Esophagus squamous epithelium (tissue), 5 donors: ENCODE data around the gene GMFB. TPM values are rescaled to one million over a fixed set of nuclear protein-coding genes. Genes with fewer than 3 reads are reported as not detected.
A peak's percentile ranks its signal among the peaks of the same experiment; 100 is the strongest.

ENCODE experiments used
- DNase-seq: peaks from one replicate; lab custom pipeline; 2025; lab: John Stamatoyannopoulos, UW
- H3K27ac ChIP-seq, 4 donors: fragments of 200-600 bp; sonication (generic); one replicate each; pipeline ENCODE4 v1.5.1; 2016 to 2019; ENCODE audit warnings: mild to moderate bottlenecking in 1 of 4
- H3K27me3 ChIP-seq, 4 donors: fragments of 200-600 bp; sonication (generic); 1 replicate in 3 of 4; 2 replicates in 1 of 4; pipeline versions ENCODE4 v1.5.1 to v1.6.0; 2017 to 2021; ENCODE audit warnings: antibody characterized with exemption in 1 of 4
- H3K36me3 ChIP-seq, 3 donors: fragments of 200-600 bp; sonication (generic); one replicate each; pipeline ENCODE4 v1.5.1; 2016 to 2019
- H3K4me1 ChIP-seq, 3 donors: fragments of 200-600 bp; sonication (generic); one replicate each; pipeline ENCODE4 v1.5.1; 2017 to 2019
- H3K4me3 ChIP-seq, 4 donors: fragments of 200-600 bp; sonication (generic); 1 replicate in 3 of 4; 2 replicates in 1 of 4; pipeline ENCODE4 v1.5.1; 2016 to 2019; ENCODE audit warnings: mild to moderate bottlenecking in 2 of 4, moderate library complexity in 1 of 4
- H3K9me3 ChIP-seq, 3 donors: fragments of 200-600 bp; sonication (generic); one replicate each; pipeline ENCODE4 v1.5.1; 2016 to 2019
- POLR2A ChIP-seq, 4 donors: fragments of 450-650 bp; IDR thresholded peaks; one replicate each; pipeline ENCODE4 v1.6.1; 2017; ENCODE audit warnings: antibody characterized with exemption in 4 of 4, mild to moderate bottlenecking in 4 of 4, moderate library complexity in 3 of 4
- WGBS, 2 donors: methylation state at CpG; one replicate each; pipeline ENCODE4 v1.1.5; 2018; 5-methylcytosine and 5-hydroxymethylcytosine counted together
- intact Hi-C: fragments of 100-400 bp; cut with DNase I; formaldehyde crosslinking; loops from one replicate; pipeline ENCODE4 v1.15.0; 2022
- total RNA-seq, 4 donors: library from RNA; depleted of rRNA; stranded (reverse); fragments of >200 nt; gene quantifications; one replicate each; pipeline ENCODE4 v1.1.0, GENCODE V29; 2016
- TF ChIP-seq, protein P1 (sequence below), 6 experiments: fragments of 450-650 bp in 4 of 6; fragments of 200-600 bp in 2 of 6; sonication (generic) in 2 of 6; IDR thresholded peaks; one replicate each; pipeline ENCODE4 v1.5.1; 2016 to 2019; ENCODE audit warnings: antibody characterized with exemption in 6 of 6, mild to moderate bottlenecking in 4 of 6, moderate library complexity in 4 of 6
- donor health status: DM: yes; HTN: yes; CAD: no.

GMFB gene
- total RNA-seq, 4 donors from 2014 or later: 10.2 to 69.8 (median 36.2) TPM

DNA sequence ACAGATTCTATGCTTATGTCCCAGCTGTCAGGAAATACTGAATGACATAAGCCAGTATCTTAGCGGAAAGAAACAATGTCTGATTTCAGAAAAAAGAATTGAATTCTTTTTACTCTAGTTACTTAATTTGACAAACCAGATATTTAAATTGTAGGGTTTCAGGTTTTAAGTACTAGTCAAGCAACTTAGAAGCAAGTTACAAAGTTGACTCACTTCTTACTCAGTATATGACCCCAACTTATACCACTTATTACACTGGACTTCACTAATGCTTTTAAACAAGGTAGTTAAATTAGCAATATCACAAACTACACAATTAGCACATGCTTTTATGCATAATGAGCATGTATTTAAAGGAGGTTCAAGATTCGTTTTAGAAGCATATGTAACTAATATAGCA is 7.1 kb downstream of the GMFB start:
- no peak for TF ChIP-seq POLR2A (IDR thresholded peaks at IDR 0.05)
- peaks cover 0 to 37% (median 0%) of the 10 kb centered on the region in 3 donors for H3K36me3 ChIP-seq
- 78 to 89% methylated on average over 2 of the region's 2 CpGs for WGBS, 2 donors
- H3K9me3 ChIP-seq: no peaks in the 10 kb centered on the region
- DNase-seq: no peak
- H3K4me1 ChIP-seq: peaks cover 0 to 55% (median 1%) of the 10 kb centered on the region in 3 donors
- no peaks in the 10 kb centered on the region for H3K27me3 ChIP-seq
- H3K27ac ChIP-seq: peak overlapping the region in 3 of 4 donors; percentile 50 to 71 (median 65)
- no peak overlapping the region for H3K4me3 ChIP-seq
- intact Hi-C loops: no loop called here

DNA sequence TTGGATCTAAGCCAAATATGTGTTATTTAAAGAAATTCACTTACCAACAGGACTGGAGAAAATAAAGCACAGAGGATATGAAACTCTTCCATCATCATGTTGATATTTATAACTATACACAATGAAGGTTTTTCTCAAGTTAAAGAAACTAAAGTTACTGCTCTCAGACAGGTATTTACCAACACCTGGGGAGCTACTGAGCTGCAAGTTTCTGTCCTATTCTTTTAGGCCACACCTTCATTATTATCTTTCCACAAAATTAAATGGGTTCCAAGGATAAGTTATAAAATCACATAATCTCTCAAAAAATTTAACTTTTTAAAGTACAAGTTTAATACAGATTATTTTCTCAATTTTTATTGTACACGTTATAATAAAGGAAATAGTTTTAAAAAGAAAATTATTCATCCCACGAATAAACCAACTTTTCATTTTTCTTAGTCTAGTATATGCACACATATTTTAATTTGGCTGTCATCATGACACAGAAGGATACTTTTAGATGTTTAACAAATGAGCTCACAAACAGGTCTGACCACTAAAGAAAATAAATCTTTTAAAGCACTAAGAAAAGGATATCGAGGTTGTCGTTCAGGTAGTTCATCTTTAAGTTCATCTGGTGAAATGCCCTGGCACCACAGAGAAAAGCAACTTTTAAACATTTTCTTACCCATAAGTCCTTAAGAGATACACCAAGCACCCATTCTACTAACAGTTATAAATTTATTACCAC is 7.8 kb downstream of the GMFB start:
- 45 to 70% methylated on average over 4 of the region's 4 CpGs for WGBS, 2 donors

DNA sequence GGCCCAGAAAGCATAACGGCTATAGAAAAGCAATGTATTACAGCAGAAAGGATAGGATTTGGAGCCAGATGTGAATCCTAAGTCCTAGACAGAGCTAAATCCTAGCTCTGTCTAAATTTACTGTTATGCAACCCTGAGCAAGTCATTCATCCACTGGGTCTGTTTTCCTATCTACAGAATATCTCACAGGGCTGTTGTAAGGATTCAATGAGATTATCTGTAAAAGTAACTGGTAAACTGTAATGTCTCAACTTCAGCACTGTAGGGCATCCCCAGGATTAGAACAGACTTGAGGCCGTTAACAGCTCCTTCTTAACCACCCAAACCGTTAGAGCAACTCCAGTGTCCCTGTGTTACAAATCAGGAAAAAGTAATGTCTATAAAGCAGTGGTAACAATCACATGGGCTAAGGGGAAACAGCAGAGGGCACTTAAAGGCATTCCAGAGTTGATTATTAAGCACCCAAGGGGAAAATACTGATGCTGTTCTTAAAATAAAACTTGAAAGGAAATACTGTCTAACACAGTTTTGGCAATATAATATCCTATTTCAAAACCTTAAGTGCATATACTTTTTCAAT is 10.1 kb downstream of the GMFB start:
- intact Hi-C loops: no loop called here
- Histone ChIP-seq H3K9me3 (no peaks in the 10 kb centered on the region), H3K4me1 (peaks cover 0 to 32% (median 0%) of the 10 kb centered on the region in 3 donors), H3K27ac (no peak overlapping the region), H3K36me3 (peaks cover 0 to 40% (median 0%) of the 10 kb centered on the region in 3 donors), H3K4me3 (no peak overlapping the region), H3K27me3 (no peaks in the 10 kb centered on the region)
- no peak for TF ChIP-seq POLR2A (IDR thresholded peaks at IDR 0.05)
- TF ChIP-seq, protein P1, sequence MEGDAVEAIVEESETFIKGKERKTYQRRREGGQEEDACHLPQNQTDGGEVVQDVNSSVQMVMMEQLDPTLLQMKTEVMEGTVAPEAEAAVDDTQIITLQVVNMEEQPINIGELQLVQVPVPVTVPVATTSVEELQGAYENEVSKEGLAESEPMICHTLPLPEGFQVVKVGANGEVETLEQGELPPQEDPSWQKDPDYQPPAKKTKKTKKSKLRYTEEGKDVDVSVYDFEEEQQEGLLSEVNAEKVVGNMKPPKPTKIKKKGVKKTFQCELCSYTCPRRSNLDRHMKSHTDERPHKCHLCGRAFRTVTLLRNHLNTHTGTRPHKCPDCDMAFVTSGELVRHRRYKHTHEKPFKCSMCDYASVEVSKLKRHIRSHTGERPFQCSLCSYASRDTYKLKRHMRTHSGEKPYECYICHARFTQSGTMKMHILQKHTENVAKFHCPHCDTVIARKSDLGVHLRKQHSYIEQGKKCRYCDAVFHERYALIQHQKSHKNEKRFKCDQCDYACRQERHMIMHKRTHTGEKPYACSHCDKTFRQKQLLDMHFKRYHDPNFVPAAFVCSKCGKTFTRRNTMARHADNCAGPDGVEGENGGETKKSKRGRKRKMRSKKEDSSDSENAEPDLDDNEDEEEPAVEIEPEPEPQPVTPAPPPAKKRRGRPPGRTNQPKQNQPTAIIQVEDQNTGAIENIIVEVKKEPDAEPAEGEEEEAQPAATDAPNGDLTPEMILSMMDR (IDR thresholded peaks at IDR 0.05): no peak
- no peak for DNase-seq
- WGBS, 2 donors: 63 to 70% methylated on average over 3 of the region's 3 CpGs

More for the DNA sequence above, 7.8 kb downstream of the GMFB start:
- Histone ChIP-seq H3K4me3 (no peak overlapping the region), H3K27ac (peak overlapping the region in 3 of 4 donors; percentile 50 to 71 (median 65)), H3K27me3 (no peaks in the 10 kb centered on the region), H3K4me1 (peaks cover 0 to 48% (median 0%) of the 10 kb centered on the region in 3 donors), H3K36me3 (peaks cover 0 to 37% (median 0%) of the 10 kb centered on the region in 3 donors), H3K9me3 (no peaks in the 10 kb centered on the region)
- no peak for TF ChIP-seq POLR2A (IDR thresholded peaks at IDR 0.05)
- TF ChIP-seq, protein P1 (IDR thresholded peaks at IDR 0.05): no peak
- DNase-seq: no peak
- intact Hi-C loops: no loop called here

DNA sequence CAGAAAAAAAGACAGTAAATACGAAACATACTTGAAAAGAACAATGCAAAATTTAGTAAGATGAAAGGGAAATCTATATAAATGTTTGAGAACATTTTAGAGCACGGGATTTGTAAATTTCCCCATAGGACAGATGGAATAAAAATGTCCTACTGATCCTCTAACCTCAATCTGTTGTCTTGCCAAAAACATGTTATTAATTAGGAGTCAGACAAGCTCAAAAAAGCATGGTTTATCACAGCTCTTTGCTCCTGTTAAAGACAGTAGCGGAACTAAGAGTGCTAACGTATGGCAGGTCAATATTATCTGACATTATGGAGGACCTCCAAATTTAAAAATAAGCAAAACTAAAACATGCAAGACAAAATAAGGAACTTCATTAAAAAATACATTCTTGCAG is 12.9 kb downstream of the GMFB start:
- no peaks in the 10 kb centered on the region for H3K27me3 ChIP-seq
- no peak for DNase-seq
- H3K36me3 ChIP-seq: peaks cover 0 to 42% (median 0%) of the 10 kb centered on the region in 3 donors
- H3K27ac ChIP-seq: no peak overlapping the region
- H3K9me3 ChIP-seq: no peaks in the 10 kb centered on the region
- peaks cover 0 to 11% (median 0%) of the 10 kb centered on the region in 3 donors for H3K4me1 ChIP-seq
- no peak overlapping the region for H3K4me3 ChIP-seq
- WGBS, 2 donors: 83 to 91% methylated on average over 4 of the region's 4 CpGs
- intact Hi-C loops: no loop called here
- TF ChIP-seq, protein P1 (IDR thresholded peaks at IDR 0.05): no peak
- TF ChIP-seq POLR2A (IDR thresholded peaks at IDR 0.05): no peak

DNA sequence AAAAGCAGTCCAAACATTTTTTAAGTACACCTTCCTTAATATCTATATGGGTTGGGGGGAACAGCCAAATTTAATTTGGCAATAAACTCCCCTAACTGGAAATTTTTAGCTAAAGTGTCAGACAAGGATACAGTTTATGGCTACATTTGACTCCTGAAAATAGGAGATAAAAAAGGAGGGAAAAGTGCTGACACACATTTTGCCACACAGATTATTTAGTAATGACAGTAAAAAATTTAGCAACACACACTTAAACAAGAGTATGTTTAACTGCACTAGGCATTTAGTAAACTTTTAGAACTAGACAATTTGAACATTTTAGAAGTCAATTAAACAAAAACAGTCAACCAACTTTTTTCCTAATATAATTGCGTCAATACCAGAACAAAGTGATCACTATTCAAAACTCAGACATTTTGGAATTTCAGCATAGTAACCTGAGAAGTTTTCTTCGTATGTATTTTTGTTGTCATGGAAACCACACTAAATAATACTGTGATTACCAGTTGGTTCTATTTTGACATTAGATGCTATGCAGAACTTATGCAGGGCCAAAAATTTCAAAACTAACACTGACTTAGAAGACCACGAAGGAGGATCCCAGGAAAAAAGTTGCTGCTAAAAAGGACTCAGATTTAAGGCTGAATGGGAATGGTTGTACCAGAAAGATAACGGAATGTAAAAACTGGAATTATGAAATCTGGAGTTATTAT is 13.4 kb downstream of the GMFB start:
- TF ChIP-seq, protein P1 (IDR thresholded peaks at IDR 0.05): no peak
- TF ChIP-seq POLR2A (IDR thresholded peaks at IDR 0.05): no peak
- Histone ChIP-seq H3K36me3 (peaks cover 0 to 42% (median 0%) of the 10 kb centered on the region in 3 donors), H3K9me3 (no peaks in the 10 kb centered on the region), H3K4me1 (peaks cover 0 to 5% (median 0%) of the 10 kb centered on the region in 3 donors), H3K27ac (no peak overlapping the region), H3K4me3 (no peak overlapping the region), H3K27me3 (no peaks in the 10 kb centered on the region)
- DNase-seq: no peak
- WGBS, 2 donors: 65 to 71% methylated on average over 4 of the region's 4 CpGs
- intact Hi-C loops: no loop called here
